Right atrium auricular region (tissue), 2 donors: ENCODE measurements around the gene STK4. TPM values are rescaled to one million over a fixed set of nuclear protein-coding genes. Genes with fewer than 3 reads are reported as not detected.
"Not testable (repeated sequence)": the region's sequence is repeated elsewhere in the genome, so short reads cannot be mapped to it uniquely, and the experiment has no call there.

Source experiments
- DNase-seq: peaks from one replicate; pipeline ENCODE4 v3.0.0-alpha.2; 2019; ENCODE audit warnings: low spot score
- H3K27ac ChIP-seq, 2 donors: fragments of 200-600 bp; sonication (generic); 1 replicate in 1 of 2; 2 replicates in 1 of 2; pipeline ENCODE4 v1.5.1; 2016 to 2019
- H3K27me3 ChIP-seq, 2 donors: fragments of 200-600 bp; sonication (generic); one replicate each; pipeline versions ENCODE4 v1.5.1 to v1.6.0; 2017 to 2019
- H3K36me3 ChIP-seq: fragments of 200-600 bp; sonication (generic); one replicate; pipeline ENCODE4 v1.5.1; 2016
- H3K4me1 ChIP-seq, 2 donors: fragments of 200-600 bp; sonication (generic); one replicate each; pipeline versions ENCODE4 v1.5.1 to v1.6.0; 2017 to 2019
- H3K4me3 ChIP-seq, 2 donors: fragments of 200-600 bp; sonication (generic); 1 replicate in 1 of 2; 2 replicates in 1 of 2; pipeline ENCODE4 v1.5.1; 2017 to 2019; ENCODE audit warnings: mild to moderate bottlenecking in 1 of 2, moderate library complexity in 1 of 2
- H3K9me3 ChIP-seq, 2 donors: fragments of 200-600 bp; sonication (generic); one replicate each; pipeline ENCODE4 v1.5.1; 2019
- total RNA-seq, 2 donors: library from RNA; depleted of rRNA; stranded (reverse); fragments of >200 nt; gene quantifications; one replicate each; pipeline ENCODE4 v1.1.0, GENCODE V29; 2016
- TF ChIP-seq, protein P1 (sequence below), 2 donors: fragments of 200-600 bp; sonication (generic); IDR thresholded peaks; one replicate each; pipeline ENCODE4 v1.5.1; 2019; ENCODE audit warnings: antibody characterized with exemption in 2 of 2

Gene STK4
- total RNA-seq, 2 donors from 2014 or later, result 7.3 to 12.6 TPM

DNA sequence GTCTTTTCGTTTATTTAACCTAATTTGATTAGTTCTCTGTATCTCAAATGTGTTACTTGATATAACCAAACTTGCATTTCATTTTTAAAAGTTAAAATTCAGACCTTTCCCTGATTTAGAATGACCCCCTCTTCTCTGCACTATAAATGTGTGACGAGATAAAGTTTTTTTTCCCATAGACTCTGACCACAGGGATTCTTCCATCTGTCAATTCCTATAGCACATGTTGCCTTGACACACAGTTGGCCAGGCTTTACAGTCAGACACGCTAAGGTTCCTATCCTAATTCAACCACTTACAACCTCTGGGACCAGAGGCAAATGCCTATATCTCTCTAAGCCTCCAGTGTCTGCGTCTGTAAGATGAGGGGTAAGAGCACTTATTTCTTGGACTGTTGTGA lies 94.0 kb downstream of the STK4 start:
- no peaks in the 10 kb centered on the region for H3K27me3 ChIP-seq
- H3K9me3 ChIP-seq, result no peaks in the 10 kb centered on the region
- H3K36me3 ChIP-seq, result no peaks in the 10 kb centered on the region
- DNase-seq, result no peak
- TF ChIP-seq, protein P1, sequence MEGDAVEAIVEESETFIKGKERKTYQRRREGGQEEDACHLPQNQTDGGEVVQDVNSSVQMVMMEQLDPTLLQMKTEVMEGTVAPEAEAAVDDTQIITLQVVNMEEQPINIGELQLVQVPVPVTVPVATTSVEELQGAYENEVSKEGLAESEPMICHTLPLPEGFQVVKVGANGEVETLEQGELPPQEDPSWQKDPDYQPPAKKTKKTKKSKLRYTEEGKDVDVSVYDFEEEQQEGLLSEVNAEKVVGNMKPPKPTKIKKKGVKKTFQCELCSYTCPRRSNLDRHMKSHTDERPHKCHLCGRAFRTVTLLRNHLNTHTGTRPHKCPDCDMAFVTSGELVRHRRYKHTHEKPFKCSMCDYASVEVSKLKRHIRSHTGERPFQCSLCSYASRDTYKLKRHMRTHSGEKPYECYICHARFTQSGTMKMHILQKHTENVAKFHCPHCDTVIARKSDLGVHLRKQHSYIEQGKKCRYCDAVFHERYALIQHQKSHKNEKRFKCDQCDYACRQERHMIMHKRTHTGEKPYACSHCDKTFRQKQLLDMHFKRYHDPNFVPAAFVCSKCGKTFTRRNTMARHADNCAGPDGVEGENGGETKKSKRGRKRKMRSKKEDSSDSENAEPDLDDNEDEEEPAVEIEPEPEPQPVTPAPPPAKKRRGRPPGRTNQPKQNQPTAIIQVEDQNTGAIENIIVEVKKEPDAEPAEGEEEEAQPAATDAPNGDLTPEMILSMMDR (IDR thresholded peaks at IDR 0.05), result no peak
- no peak overlapping the region for H3K27ac ChIP-seq
- H3K4me3 ChIP-seq, result no peak overlapping the region
- no peaks in the 10 kb centered on the region for H3K4me1 ChIP-seq

DNA sequence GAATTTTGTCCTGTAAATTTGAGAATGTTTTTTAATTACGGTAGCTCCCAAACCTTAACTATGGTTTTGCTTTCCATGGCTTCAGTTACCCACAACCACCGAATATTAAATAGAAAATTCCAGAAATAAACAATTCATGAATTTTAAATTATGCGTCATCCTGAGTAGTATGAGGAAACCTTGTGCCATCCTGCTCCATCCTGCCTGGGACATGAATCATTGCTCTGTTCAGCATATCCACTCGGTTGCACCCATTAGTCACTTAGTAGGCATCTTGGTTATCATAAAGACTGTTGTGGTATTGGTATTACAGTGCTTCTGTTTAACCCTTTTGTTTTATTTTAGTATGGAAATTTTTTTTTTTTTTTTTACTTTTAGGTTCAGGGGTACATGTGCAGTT lies 94.9 kb downstream of the STK4 start:
- Histone ChIP-seq H3K4me1 (no peaks in the 10 kb centered on the region), H3K27ac (no peak overlapping the region), H3K36me3 (no peaks in the 10 kb centered on the region), H3K9me3 (no peaks in the 10 kb centered on the region), H3K27me3 (no peaks in the 10 kb centered on the region), H3K4me3 (no peak overlapping the region)
- DNase-seq, result no peak
- TF ChIP-seq, protein P1 (IDR thresholded peaks at IDR 0.05), result no peak

DNA sequence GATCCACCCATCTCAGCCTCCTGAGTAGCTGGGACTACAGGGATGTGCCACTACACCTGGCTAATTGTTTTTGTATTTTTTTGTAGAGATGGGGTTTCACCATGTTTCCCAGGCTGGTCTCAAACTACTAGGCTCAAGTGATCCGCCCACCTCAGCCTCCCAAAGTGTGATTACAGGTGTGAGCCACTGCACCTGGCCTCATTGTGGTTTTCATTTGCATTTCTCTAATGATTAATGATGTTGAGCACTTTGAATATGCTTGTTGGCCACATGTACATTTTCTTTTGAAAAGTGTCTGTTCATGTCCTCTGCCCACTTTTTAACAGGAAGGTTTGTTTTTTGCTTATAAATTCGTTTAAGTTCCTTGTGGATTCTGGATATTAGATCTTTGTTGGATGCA lies 96.8 kb downstream of the STK4 start:
- not testable (repeated sequence) for H3K4me3 ChIP-seq, H3K27me3 ChIP-seq, H3K27ac ChIP-seq, H3K36me3 ChIP-seq, H3K4me1 ChIP-seq, DNase-seq, H3K9me3 ChIP-seq

DNA sequence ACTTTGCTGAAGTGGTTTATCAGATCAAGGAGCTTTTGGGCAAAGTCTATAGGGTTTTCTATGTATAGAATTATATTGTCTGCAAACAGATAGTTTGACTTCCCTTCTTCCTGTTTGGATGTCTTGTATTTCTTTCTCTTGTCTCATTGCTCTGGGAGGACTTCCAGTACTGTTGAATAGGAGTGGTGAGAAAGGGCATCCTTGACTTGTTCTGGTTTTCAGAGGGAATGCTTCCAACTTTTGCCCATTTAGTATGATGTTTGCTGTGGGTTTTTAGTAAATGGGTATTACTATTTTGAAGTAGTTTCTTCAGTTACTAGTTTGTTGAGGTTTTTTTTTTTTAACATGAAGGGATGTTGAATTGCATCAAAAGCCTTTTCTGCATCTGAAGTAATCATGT lies 98.5 kb downstream of the STK4 start:
- H3K4me1 ChIP-seq, result no peaks in the 10 kb centered on the region
- TF ChIP-seq, protein P1 (IDR thresholded peaks at IDR 0.05), result no peak
- H3K9me3 ChIP-seq, result no peaks in the 10 kb centered on the region
- no peaks in the 10 kb centered on the region for H3K27me3 ChIP-seq
- no peak overlapping the region for H3K27ac ChIP-seq
- H3K4me3 ChIP-seq, result no peak overlapping the region
- no peak for DNase-seq
- H3K36me3 ChIP-seq, result no peaks in the 10 kb centered on the region

DNA sequence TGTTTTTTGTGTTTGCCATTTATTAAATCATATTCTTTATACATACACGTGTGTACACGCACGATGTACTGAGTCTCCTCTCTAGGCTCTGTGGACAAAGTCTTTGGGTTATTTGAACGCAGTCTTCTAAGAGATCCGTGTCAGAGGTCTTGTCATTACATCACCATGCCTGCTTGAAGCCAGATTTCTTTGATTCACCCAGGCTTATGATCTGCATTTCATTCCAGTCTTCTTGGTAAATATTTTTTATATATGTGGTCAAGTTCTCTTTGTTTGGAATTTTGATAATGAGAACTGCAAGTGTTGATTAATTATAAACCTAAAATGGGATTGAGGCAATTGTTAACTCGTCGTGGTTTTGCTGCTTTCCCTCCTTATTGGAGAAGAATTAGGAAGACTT lies 100.1 kb downstream of the STK4 start:
- H3K4me3 ChIP-seq, result no peak overlapping the region
- no peaks in the 10 kb centered on the region for H3K36me3 ChIP-seq
- H3K9me3 ChIP-seq, result no peaks in the 10 kb centered on the region
- H3K4me1 ChIP-seq, result no peaks in the 10 kb centered on the region
- H3K27ac ChIP-seq, result no peak overlapping the region
- TF ChIP-seq, protein P1 (IDR thresholded peaks at IDR 0.05), result no peak
- no peak for DNase-seq
- H3K27me3 ChIP-seq, result no peaks in the 10 kb centered on the region

DNA sequence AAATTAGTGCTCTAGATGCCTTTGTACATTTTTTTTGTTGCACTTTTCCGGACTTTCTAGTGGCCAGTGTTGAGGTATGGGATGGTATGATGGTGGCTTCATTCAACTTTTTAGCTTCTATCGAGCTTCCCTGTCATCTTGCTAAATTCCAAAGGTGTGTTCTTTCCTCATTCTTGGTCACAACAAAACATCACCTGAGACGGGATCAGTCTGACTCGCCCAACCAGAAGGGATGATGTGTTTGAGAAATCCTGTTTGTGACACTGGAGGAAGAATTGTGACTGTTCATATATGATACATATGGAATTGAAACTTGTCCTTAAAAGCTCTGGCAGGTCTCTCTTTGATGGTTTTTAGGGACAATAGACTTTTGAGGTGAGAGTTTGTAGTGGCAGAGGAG lies 100.8 kb downstream of the STK4 start:
- no peak overlapping the region for H3K4me3 ChIP-seq
- TF ChIP-seq, protein P1 (IDR thresholded peaks at IDR 0.05), result no peak
- DNase-seq, result no peak
- no peaks in the 10 kb centered on the region for H3K4me1 ChIP-seq
- H3K27ac ChIP-seq, result no peak overlapping the region
- no peaks in the 10 kb centered on the region for H3K9me3 ChIP-seq
- H3K27me3 ChIP-seq, result no peaks in the 10 kb centered on the region
- no peaks in the 10 kb centered on the region for H3K36me3 ChIP-seq
